ENCODE measurements around the gene PSME1. TPM values are rescaled to one million over a fixed set of nuclear protein-coding genes. Genes with fewer than 3 reads are reported as not detected.
A peak's percentile ranks its signal among the peaks of the same experiment; 100 is the strongest.

The PSME1 gene
- total and polyA plus RNA-seq, 11 donors = 87.3 to 331 (median 113) TPM

DNA sequence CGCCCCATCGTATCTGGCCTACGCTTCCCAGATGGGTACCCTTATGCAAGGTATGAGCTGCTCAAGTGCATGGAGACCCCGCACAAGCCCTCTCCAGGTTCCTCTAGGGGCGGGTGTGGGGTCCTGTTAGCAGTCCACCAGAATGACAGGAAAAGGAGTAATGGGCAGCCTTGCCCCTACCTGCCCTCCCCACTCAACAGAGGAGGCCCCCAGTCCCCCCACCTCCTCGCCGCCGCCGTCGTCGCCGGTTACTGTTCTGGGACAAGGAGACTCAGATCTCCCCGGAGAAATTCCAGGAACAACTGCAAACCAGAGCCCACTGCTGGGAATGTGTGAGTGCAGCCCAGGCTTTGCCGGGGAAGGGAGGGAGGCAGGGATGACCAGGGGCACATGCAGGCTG, 41.9 kb downstream of the PSME1 start:
- ATAC-seq = no peak
- Histone ChIP-seq H3K9me3 (no peaks in the 10 kb centered on the region), H3K4me3 (no peak overlapping the region), H3K27ac (no peak overlapping the region), H3K36me3 (peaks cover 0 to 94% (median 57%) of the 10 kb centered on the region in 9 donors), H3K4me1 (peaks cover 0 to 17% (median 9%) of the 10 kb centered on the region in 12 donors), H3K27me3 (no peaks in the 10 kb centered on the region)
- TF ChIP-seq, protein P1, sequence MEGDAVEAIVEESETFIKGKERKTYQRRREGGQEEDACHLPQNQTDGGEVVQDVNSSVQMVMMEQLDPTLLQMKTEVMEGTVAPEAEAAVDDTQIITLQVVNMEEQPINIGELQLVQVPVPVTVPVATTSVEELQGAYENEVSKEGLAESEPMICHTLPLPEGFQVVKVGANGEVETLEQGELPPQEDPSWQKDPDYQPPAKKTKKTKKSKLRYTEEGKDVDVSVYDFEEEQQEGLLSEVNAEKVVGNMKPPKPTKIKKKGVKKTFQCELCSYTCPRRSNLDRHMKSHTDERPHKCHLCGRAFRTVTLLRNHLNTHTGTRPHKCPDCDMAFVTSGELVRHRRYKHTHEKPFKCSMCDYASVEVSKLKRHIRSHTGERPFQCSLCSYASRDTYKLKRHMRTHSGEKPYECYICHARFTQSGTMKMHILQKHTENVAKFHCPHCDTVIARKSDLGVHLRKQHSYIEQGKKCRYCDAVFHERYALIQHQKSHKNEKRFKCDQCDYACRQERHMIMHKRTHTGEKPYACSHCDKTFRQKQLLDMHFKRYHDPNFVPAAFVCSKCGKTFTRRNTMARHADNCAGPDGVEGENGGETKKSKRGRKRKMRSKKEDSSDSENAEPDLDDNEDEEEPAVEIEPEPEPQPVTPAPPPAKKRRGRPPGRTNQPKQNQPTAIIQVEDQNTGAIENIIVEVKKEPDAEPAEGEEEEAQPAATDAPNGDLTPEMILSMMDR (IDR thresholded peaks at IDR 0.05) = no peak
- no peak for TF ChIP-seq POLR2A (IDR thresholded peaks at IDR 0.05)
- intact Hi-C loops (cut with DNase I) = no loop called here
- no peak for DNase-seq
- 90 to 94% (median 92%) methylated on average over 9 to 14 of the region's 14 CpGs for WGBS, 4 donors

DNA sequence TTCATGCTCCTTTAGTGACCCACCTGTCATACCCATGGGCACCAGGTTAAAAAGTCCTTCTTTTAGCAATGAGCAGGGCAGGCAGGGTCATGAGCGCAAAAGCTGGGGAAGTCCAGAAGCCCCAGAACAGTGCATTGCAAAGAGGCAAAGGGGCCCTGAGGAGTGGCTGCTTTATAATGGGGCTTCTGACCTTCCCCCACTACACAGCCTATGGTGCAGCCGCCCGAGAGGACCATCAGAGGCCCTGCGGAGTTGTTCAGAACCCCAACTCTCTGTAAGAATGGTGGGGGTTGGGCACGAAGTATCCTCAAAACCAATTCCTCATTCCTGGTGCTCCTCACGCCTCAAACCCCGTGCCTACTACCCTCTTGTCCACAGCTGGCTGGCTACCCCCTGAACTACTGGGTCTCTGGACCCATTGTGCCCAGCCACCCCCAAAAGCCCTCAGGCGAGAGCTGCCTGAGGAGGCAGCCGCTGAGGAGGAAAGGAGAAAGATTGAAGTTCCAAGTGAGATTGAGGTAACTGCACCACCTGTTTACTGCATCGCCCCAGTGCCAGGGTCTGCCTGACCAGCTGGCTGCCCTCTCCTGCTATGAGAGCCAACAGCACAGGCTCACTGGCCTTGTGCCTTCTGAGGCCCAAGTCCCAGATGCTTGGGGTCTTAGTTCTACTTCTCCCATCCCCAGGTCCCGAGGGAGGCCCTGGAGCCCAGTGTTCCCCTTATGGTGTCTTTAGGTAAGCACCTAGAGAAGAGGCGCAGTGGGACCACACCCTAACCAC, 42.6 kb downstream of the PSME1 start:
- Histone ChIP-seq H3K27me3 (no peaks in the 10 kb centered on the region), H3K36me3 (peaks cover 0 to 94% (median 63%) of the 10 kb centered on the region in 9 donors), H3K4me1 (peaks cover 0 to 17% (median 9%) of the 10 kb centered on the region in 12 donors), H3K27ac (peak overlapping the region in 2 of 12 donors; percentile 53 to 86), H3K9me3 (no peaks in the 10 kb centered on the region), H3K4me3 (no peak overlapping the region)
- 87 to 95% (median 92%) methylated on average over 11 to 12 of the region's 12 CpGs for WGBS, 4 donors
- ATAC-seq = no peak
- DNase-seq = no peak
- no peak for TF ChIP-seq POLR2A (IDR thresholded peaks at IDR 0.05)
- TF ChIP-seq, protein P1 (IDR thresholded peaks at IDR 0.05) = no peak
- intact Hi-C loops (cut with DNase I) = no loop called here

DNA sequence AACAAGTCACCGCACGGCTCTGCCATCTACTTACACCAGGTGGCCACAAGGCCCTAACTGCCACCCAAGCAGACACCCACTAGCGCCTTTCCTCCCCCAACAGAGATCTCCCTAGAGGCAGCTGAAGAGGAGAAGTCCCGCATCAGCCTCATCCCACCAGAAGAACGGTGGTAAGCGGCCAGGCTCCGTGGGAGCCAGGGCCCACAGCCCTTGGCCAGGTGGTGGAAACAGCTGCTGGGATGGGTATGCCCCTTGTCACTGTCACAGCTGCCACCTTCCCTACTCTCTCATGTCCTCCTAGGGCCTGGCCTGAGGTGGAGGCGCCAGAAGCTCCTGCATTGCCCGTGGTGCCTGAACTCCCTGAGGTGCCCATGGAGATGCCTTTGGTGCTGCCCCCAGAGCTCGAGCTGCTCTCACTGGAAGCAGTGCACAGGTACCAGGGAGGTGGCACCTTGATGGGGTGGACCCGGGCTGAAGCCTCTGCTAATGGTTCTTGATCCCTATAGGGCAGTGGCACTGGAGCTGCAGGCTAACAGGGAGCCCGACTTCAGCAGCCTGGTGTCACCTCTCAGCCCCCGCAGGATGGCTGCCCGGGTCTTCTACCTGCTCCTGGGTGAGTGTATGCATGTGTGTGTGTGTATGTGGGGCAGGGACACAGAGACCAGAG, 43.4 kb downstream of the PSME1 start:
- 86 to 92% (median 89%) methylated on average over 8 to 14 of the region's 14 CpGs for WGBS, 4 donors
- ATAC-seq (peak in 3 of 4 donors; percentile 3 to 17 (median 16)), DNase-seq (no peak)
- intact Hi-C loops (cut with DNase I) = no loop called here
- Histone ChIP-seq H3K27ac (peak overlapping the region; percentile 45 to 86 (median 68)), H3K27me3 (no peaks in the 10 kb centered on the region), H3K4me1 (peaks cover 0 to 17% (median 9%) of the 10 kb centered on the region in 12 donors), H3K4me3 (no peak overlapping the region), H3K9me3 (no peaks in the 10 kb centered on the region), H3K36me3 (peaks cover 4 to 95% (median 71%) of the 10 kb centered on the region in 9 donors)
- TF ChIP-seq POLR2A (IDR thresholded peaks at IDR 0.05) = no peak
- TF ChIP-seq, protein P1 (IDR thresholded peaks at IDR 0.05) = no peak
